ENCODE measurements around the gene QDPR.

The QDPR gene

GRCh38 chr4:17535906-17536305 is 24.0 kb upstream of the QDPR start:
- no peak for DNase-seq (ENCODE audit: low read depth, low spot score)
- H3K9ac ChIP-seq (ENCODE audit: insufficient read length) = no peak overlapping the region
- no peak for TF ChIP-seq FOXP2 (optimal IDR thresholded peaks at IDR 0.05; ENCODE audit: control extremely low read depth, extremely low read length, insufficient read depth)
- TF ChIP-seq POLR2AphosphoS5 (IDR thresholded peaks at IDR 0.05; ENCODE audit: borderline replicate concordance, low read depth, low read length) = no peak
- TF ChIP-seq EZH2 (IDR thresholded peaks at IDR 0.05) = no peak
- no peaks in the 10 kb centered on the region for H3K36me3 ChIP-seq (ENCODE audit: insufficient read depth, low read length)
- H3K4me3 ChIP-seq = no peak overlapping the region
- no peaks in the 10 kb centered on the region for H3K9me3 ChIP-seq (ENCODE audit: low read depth, low read length)
- no peak overlapping the region for H3K27ac ChIP-seq

DNA sequence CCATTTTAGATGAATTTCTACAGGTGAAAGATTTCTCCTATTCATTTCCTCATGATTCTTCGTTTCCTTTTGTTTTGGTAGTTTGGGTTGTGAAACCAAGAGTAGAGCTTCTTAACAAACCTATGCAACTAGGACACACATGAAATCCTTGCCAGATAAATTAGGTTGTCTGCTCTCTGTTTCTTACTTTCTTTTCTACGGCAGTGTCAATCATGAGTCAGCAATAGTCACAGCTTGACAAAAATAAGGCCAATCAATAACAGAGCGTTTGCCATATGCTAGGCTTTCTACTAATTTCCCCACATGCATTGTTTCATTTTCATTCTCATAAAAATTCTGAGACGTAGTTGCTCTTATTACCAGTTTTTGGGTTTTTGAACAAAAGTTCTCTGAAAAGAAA is 23.4 kb upstream of the QDPR start:
- Histone ChIP-seq H3K36me3 (ENCODE audit: insufficient read depth, low read length) (no peaks in the 10 kb centered on the region), H3K9me3 (ENCODE audit: low read depth, low read length) (no peaks in the 10 kb centered on the region), H3K27ac (no peak overlapping the region), H3K9ac (ENCODE audit: insufficient read length) (no peak overlapping the region), H3K4me3 (no peak overlapping the region)
- TF ChIP-seq POLR2AphosphoS5 (IDR thresholded peaks at IDR 0.05; ENCODE audit: borderline replicate concordance, low read depth, low read length) = no peak
- no peak for TF ChIP-seq FOXP2 (optimal IDR thresholded peaks at IDR 0.05; ENCODE audit: control extremely low read depth, extremely low read length, insufficient read depth)
- TF ChIP-seq EZH2 (IDR thresholded peaks at IDR 0.05) = no peak
- DNase-seq (ENCODE audit: low read depth, low spot score) = no peak

DNA sequence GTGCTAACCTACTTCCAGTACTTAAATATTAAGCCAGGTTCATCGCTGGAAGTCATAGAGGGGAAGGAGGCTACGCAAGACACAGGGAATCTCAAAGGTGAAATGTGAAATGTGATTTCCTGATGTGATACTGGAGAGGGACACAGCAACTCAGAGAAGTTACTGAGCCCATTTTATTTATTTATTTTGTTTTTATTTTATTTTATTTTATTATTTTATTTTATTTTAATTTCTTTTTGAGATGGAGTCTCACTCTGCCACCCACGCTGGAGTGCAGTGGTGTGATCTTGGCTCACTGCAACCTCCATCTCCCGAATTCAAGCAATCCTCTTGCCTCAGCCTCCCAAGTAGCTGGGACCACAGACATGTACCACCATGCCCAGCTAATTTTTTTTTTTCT is 22.8 kb upstream of the QDPR start:
- no peak overlapping the region for H3K4me3 ChIP-seq
- H3K9me3 ChIP-seq (ENCODE audit: low read depth, low read length) = no peaks in the 10 kb centered on the region
- TF ChIP-seq FOXP2 (optimal IDR thresholded peaks at IDR 0.05; ENCODE audit: control extremely low read depth, extremely low read length, insufficient read depth) = no peak
- no peak for TF ChIP-seq POLR2AphosphoS5 (IDR thresholded peaks at IDR 0.05; ENCODE audit: borderline replicate concordance, low read depth, low read length)
- TF ChIP-seq EZH2 (IDR thresholded peaks at IDR 0.05) = no peak
- no peak overlapping the region for H3K27ac ChIP-seq
- no peak overlapping the region for H3K9ac ChIP-seq (ENCODE audit: insufficient read length)
- no peaks in the 10 kb centered on the region for H3K36me3 ChIP-seq (ENCODE audit: insufficient read depth, low read length)
- DNase-seq (ENCODE audit: low read depth, low spot score) = no peak

- H3K9me3 ChIP-seq (ENCODE audit: low read depth, low read length) = no peaks in the 10 kb centered on the region
- no peak overlapping the region for H3K27ac ChIP-seq
- DNase-seq (ENCODE audit: low read depth, low spot score) = no peak
- H3K36me3 ChIP-seq (ENCODE audit: insufficient read depth, low read length) = no peaks in the 10 kb centered on the region
- no peak overlapping the region for H3K4me3 ChIP-seq
- H3K9ac ChIP-seq (ENCODE audit: insufficient read length) = no peak overlapping the region
- TF ChIP-seq POLR2AphosphoS5 (IDR thresholded peaks at IDR 0.05; ENCODE audit: borderline replicate concordance, low read depth, low read length) (no peak), EZH2 (IDR thresholded peaks at IDR 0.05) (no peak), FOXP2 (optimal IDR thresholded peaks at IDR 0.05; ENCODE audit: control extremely low read depth, extremely low read length, insufficient read depth) (no peak)
Observed at GRCh38 chr4:17531538-17532285, 19.8 kb upstream of the QDPR start.

- H3K9me3 ChIP-seq (ENCODE audit: low read depth, low read length) = no peaks in the 10 kb centered on the region
- no peak overlapping the region for H3K4me3 ChIP-seq
- H3K9ac ChIP-seq (ENCODE audit: insufficient read length) = no peak overlapping the region
- H3K27ac ChIP-seq = no peak overlapping the region
- TF ChIP-seq FOXP2 (optimal IDR thresholded peaks at IDR 0.05; ENCODE audit: control extremely low read depth, extremely low read length, insufficient read depth) (no peak), EZH2 (IDR thresholded peaks at IDR 0.05) (no peak), POLR2AphosphoS5 (IDR thresholded peaks at IDR 0.05; ENCODE audit: borderline replicate concordance, low read depth, low read length) (no peak)
- DNase-seq (ENCODE audit: low read depth, low spot score) = no peak
- no peaks in the 10 kb centered on the region for H3K36me3 ChIP-seq (ENCODE audit: insufficient read depth, low read length)
Observed at GRCh38 chr4:17528551-17529165, 16.8 kb upstream of the QDPR start.

GRCh38 chr4:17526695-17527477 is 15.0 kb upstream of the QDPR start:
- Histone ChIP-seq H3K9ac (ENCODE audit: insufficient read length) (no peak overlapping the region), H3K4me3 (no peak overlapping the region), H3K36me3 (ENCODE audit: insufficient read depth, low read length) (no peaks in the 10 kb centered on the region), H3K9me3 (ENCODE audit: low read depth, low read length) (no peaks in the 10 kb centered on the region), H3K27ac (no peak overlapping the region)
- TF ChIP-seq POLR2AphosphoS5 (IDR thresholded peaks at IDR 0.05; ENCODE audit: borderline replicate concordance, low read depth, low read length) (no peak), FOXP2 (optimal IDR thresholded peaks at IDR 0.05; ENCODE audit: control extremely low read depth, extremely low read length, insufficient read depth) (no peak), EZH2 (IDR thresholded peaks at IDR 0.05) (no peak)
- DNase-seq (ENCODE audit: low read depth, low spot score) = no peak

DNA sequence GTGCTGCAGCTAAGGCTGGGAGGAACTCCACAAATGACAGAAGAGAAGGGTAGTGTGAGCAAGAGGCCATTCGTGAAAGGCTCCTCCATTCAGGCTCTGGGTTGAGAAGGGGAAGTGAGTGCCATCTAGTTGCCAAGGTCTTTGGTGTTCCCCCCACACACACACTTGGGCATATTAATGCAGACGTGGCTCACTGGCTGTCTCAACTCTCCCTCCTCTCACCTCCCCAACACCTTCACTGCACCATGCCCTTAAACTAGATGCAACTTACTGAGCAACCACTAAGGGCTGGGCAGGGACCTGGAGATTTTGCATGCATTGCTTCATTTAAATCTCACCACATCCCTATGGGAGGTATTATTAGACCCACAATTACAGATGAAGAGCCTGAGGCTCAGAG is 11.8 kb upstream of the QDPR start:
- TF ChIP-seq EZH2 (IDR thresholded peaks at IDR 0.05) (no peak), POLR2AphosphoS5 (IDR thresholded peaks at IDR 0.05; ENCODE audit: borderline replicate concordance, low read depth, low read length) (no peak), FOXP2 (optimal IDR thresholded peaks at IDR 0.05; ENCODE audit: control extremely low read depth, extremely low read length, insufficient read depth) (no peak)
- H3K4me3 ChIP-seq = no peak overlapping the region
- no peaks in the 10 kb centered on the region for H3K9me3 ChIP-seq (ENCODE audit: low read depth, low read length)
- DNase-seq (ENCODE audit: low read depth, low spot score) = no peak
- H3K36me3 ChIP-seq (ENCODE audit: insufficient read depth, low read length) = no peaks in the 10 kb centered on the region
- H3K9ac ChIP-seq (ENCODE audit: insufficient read length) = no peak overlapping the region
- no peak overlapping the region for H3K27ac ChIP-seq

DNA sequence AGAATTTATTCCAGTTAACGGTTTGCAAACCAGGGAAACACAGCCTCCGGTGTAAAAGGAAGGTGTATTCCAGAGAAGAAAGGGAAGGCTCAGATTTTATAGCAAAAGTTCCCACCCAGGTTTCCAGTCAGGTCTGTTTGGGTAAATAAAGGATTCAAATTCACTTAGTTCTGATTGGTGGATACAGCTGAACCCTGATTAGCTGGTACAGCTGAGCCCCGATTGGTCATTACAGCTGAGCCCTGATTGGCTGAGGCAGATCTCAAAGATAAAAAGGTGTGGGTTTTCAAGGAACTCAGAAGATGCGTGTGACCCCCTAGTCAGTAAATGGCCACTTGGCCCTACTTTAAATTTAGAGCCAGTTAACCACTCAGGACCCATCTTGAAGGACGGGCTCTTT is 9.7 kb upstream of the QDPR start:
- TF ChIP-seq EZH2 (IDR thresholded peaks at IDR 0.05) (no peak), POLR2AphosphoS5 (IDR thresholded peaks at IDR 0.05; ENCODE audit: borderline replicate concordance, low read depth, low read length) (no peak), FOXP2 (optimal IDR thresholded peaks at IDR 0.05; ENCODE audit: control extremely low read depth, extremely low read length, insufficient read depth) (no peak)
- Histone ChIP-seq H3K36me3 (ENCODE audit: insufficient read depth, low read length) (no peaks in the 10 kb centered on the region), H3K27ac (no peak overlapping the region)

More for the DNA sequence above, 9.7 kb upstream of the QDPR start:
- H3K9me3 ChIP-seq (ENCODE audit: low read depth, low read length) = no peaks in the 10 kb centered on the region
- no peak overlapping the region for H3K9ac ChIP-seq (ENCODE audit: insufficient read length)
- no peak overlapping the region for H3K4me3 ChIP-seq
- DNase-seq (ENCODE audit: low read depth, low spot score) = no peak

Data from SK-N-MC (cell line).